SIG-M5 treated with dmso at 0.1 percent for 504 hours (cell line): ENCODE measurements around the gene COBL.

ENCODE experiments used
- DNase-seq: peaks from one replicate; lab custom pipeline; 2025; ENCODE audit not compliant: unreplicated experiment; lab: John Stamatoyannopoulos, UW

The COBL gene

GRCh38 chr7:50977421-50977820, 339.2 kb downstream of the COBL start:
- DNase-seq, result no peak

- no peak for DNase-seq
These were observed 340.5 kb downstream of the COBL start for GRCh38 chr7:50976064-50976463.

- DNase-seq, result no peak
These were observed 342.4 kb downstream of the COBL start for GRCh38 chr7:50974240-50974639.

GRCh38 chr7:50973814-50974213, 342.8 kb downstream of the COBL start:
- DNase-seq, result no peak

GRCh38 chr7:50970092-50970491, 346.5 kb downstream of the COBL start:
- no peak for DNase-seq
